HEK293 (cell line): ENCODE results near the gene ANXA4.

Source experiments
- CTCF ChIA-PET: fragments of 350-600 bp; formaldehyde crosslinking; extraction: SDS; loops from one replicate; lab custom pipeline; 2021; ENCODE audit warnings: antibody characterized with exemption; lab: Yijun Ruan, JAX
- POLR2A ChIA-PET: fragments of 300-600 bp; formaldehyde crosslinking; extraction: SDS; loops from one replicate; lab custom pipeline; 2020; ENCODE audit warnings: antibody characterized with exemption, inconsistent platforms; lab: Yijun Ruan, JAX
- H3K27ac ChIP-seq: fragments of 200-500 bp; sonication (Bioruptor generic); 2 replicates; pipeline ENCODE4 v1.5.1; 2014; ENCODE audit warnings: low read depth, low read length, control low read depth, inconsistent platforms; ENCODE audit errors: extremely low read depth
- H3K36me3 ChIP-seq, 2 experiments: fragments of 200-500 bp in 1 of 2; sonication (Bioruptor generic) in 1 of 2; 1 replicate in 1 of 2; 2 replicates in 1 of 2; pipeline ENCODE4 v1.5.1; 2014 to 2017; ENCODE audit warnings: inconsistent platforms in 2 of 2, low read length in 2 of 2; ENCODE audit not compliant: control insufficient read depth in 2 of 2, insufficient read depth in 1 of 2
- H3K4me1 ChIP-seq: fragments of 200-500 bp; sonication (Bioruptor generic); 2 replicates; pipeline ENCODE4 v1.5.1; 2014; ENCODE audit warnings: mild to moderate bottlenecking, low read length, inconsistent platforms; ENCODE audit not compliant: control insufficient read depth, insufficient read depth
- H3K4me3 ChIP-seq: 2 replicates; pipeline ENCODE4 v1.5.1; 2011; ENCODE audit warnings: low read depth, mild to moderate bottlenecking, control low read depth, low read length, moderate library complexity
- H3K9me3 ChIP-seq: fragments of 200-500 bp; sonication (Bioruptor generic); 2 replicates; pipeline ENCODE4 v1.5.1; 2014; ENCODE audit warnings: low read depth, low read length, inconsistent platforms; ENCODE audit not compliant: control insufficient read depth, insufficient read depth
- AEBP2 ChIP-seq: fragments of 450-650 bp; formaldehyde crosslinking; IDR thresholded peaks from 2 replicates; pipeline ENCODE4 v1.5.1; 2016; ENCODE audit warnings: missing biosample characterization, missing genetic modification characterization, borderline replicate concordance
- KLF8 ChIP-seq: fragments of 450-650 bp; formaldehyde crosslinking; IDR thresholded peaks from 2 replicates; pipeline ENCODE4 v1.5.1; 2016; ENCODE audit warnings: missing biosample characterization, missing genetic modification characterization
- MEIS1 ChIP-seq: sonication (generic); formaldehyde crosslinking; IDR thresholded peaks from 2 replicates; pipeline ENCODE4 v1.8.1; 2022; ENCODE audit warnings: missing genetic modification reagents, mild to moderate bottlenecking, borderline replicate concordance
- MYNN ChIP-seq: fragments of 450-650 bp; formaldehyde crosslinking; IDR thresholded peaks from 2 replicates; pipeline ENCODE4 v1.5.1; 2016; ENCODE audit warnings: missing biosample characterization, missing genetic modification characterization, borderline replicate concordance
- OVOL3 ChIP-seq: fragments of 450-650 bp; formaldehyde crosslinking; IDR thresholded peaks from 2 replicates; pipeline ENCODE4 v1.5.1; 2016; ENCODE audit warnings: missing biosample characterization, missing genetic modification characterization
- PATZ1 ChIP-seq: fragments of 450-650 bp; formaldehyde crosslinking; IDR thresholded peaks from 2 replicates; pipeline ENCODE4 v1.5.1; 2016; ENCODE audit warnings: missing biosample characterization, missing genetic modification characterization
- SCRT1 ChIP-seq: fragments of 450-650 bp; formaldehyde crosslinking; IDR thresholded peaks from 2 replicates; pipeline ENCODE4 v1.5.1; 2016; ENCODE audit warnings: missing biosample characterization, missing genetic modification characterization, borderline replicate concordance
- SCRT2 ChIP-seq: fragments of 450-650 bp; formaldehyde crosslinking; IDR thresholded peaks from 2 replicates; pipeline ENCODE4 v1.5.1; 2016; ENCODE audit warnings: missing biosample characterization, missing genetic modification characterization
- YY2 ChIP-seq: fragments of 450-650 bp; formaldehyde crosslinking; IDR thresholded peaks from 2 replicates; pipeline ENCODE4 v1.5.1; 2016; ENCODE audit warnings: missing biosample characterization, missing genetic modification characterization
- ZFP37 ChIP-seq: fragments of 450-650 bp; formaldehyde crosslinking; IDR thresholded peaks from 2 replicates; pipeline ENCODE4 v1.5.1; 2016; ENCODE audit warnings: missing biosample characterization, missing genetic modification characterization
- ZNF302 ChIP-seq: fragments of 450-650 bp; formaldehyde crosslinking; IDR thresholded peaks from 2 replicates; pipeline ENCODE4 v1.5.1; 2016; ENCODE audit warnings: missing biosample characterization, missing genetic modification characterization, low read depth
- ZNF449 ChIP-seq: fragments of 450-650 bp; formaldehyde crosslinking; IDR thresholded peaks from 2 replicates; pipeline ENCODE4 v1.5.1; 2017; ENCODE audit warnings: missing biosample characterization, mild to moderate bottlenecking, missing genetic modification characterization, moderate library complexity
- ZNF548 ChIP-seq: fragments of 450-650 bp; formaldehyde crosslinking; IDR thresholded peaks from 2 replicates; pipeline ENCODE4 v1.5.1; 2016; ENCODE audit warnings: missing biosample characterization, missing genetic modification characterization
- ZNF561 ChIP-seq: fragments of 450-650 bp; IDR thresholded peaks from 2 replicates; pipeline ENCODE4 v1.5.1; 2018; ENCODE audit warnings: missing biosample characterization, missing genetic modification characterization, borderline replicate concordance
- ZNF585B ChIP-seq: fragments of 450-650 bp; formaldehyde crosslinking; IDR thresholded peaks from 2 replicates; pipeline ENCODE4 v1.5.1; 2016; ENCODE audit warnings: missing biosample characterization, missing genetic modification characterization
- ZNF654 ChIP-seq: fragments of 450-650 bp; formaldehyde crosslinking; IDR thresholded peaks from 2 replicates; pipeline ENCODE4 v1.5.1; 2016; ENCODE audit warnings: low read depth, missing biosample characterization, missing genetic modification characterization
- ZNF670 ChIP-seq: fragments of 450-650 bp; formaldehyde crosslinking; IDR thresholded peaks from 2 replicates; pipeline ENCODE4 v1.5.1; 2016; ENCODE audit warnings: missing biosample characterization, missing genetic modification characterization, low read depth
- ZNF747 ChIP-seq: fragments of 450-650 bp; formaldehyde crosslinking; IDR thresholded peaks from 2 replicates; pipeline ENCODE4 v1.5.1; 2016; ENCODE audit warnings: missing biosample characterization, missing genetic modification characterization
- ZNF776 ChIP-seq: fragments of 450-650 bp; formaldehyde crosslinking; IDR thresholded peaks from 2 replicates; pipeline ENCODE4 v1.5.0; 2017; ENCODE audit warnings: missing biosample characterization, missing genetic modification characterization, borderline replicate concordance
- ZSCAN16 ChIP-seq: fragments of 450-650 bp; formaldehyde crosslinking; IDR thresholded peaks from 2 replicates; pipeline ENCODE4 v1.5.1; 2016; ENCODE audit warnings: missing biosample characterization, missing genetic modification characterization

Gene ANXA4

GRCh38 chr2:69693059-69693774 lies 48.7 kb upstream of the ANXA4 start (continued):
- TF ChIP-seq ZNF449 (no peak), ZNF776 (tag by site-specific recombination) (no peak)

- POLR2A ChIA-PET, result interaction anchor here (0.6 kb wide), 1 partner anchor 23 kb away, joined by 4 read pairs; no protein-coding TSS in a partner anchor
- CTCF ChIA-PET, result no interaction called here
- Histone ChIP-seq H3K36me3 (no peaks in the 10 kb centered on the region), H3K9me3 (no peaks in the 10 kb centered on the region), H3K4me3 (no peak overlapping the region), H3K4me1 (peaks cover 7% of the 10 kb centered on the region), H3K27ac (no peak overlapping the region)
- TF ChIP-seq ZNF654 (tag by site-specific recombination), result no peak
- no peak for TF ChIP-seq YY2
- no peak for TF ChIP-seq ZNF670 (tag by site-specific recombination)
- no peak for TF ChIP-seq ZNF561 (tag by site-specific recombination)
- no peak for TF ChIP-seq ZSCAN16 (tag by site-specific recombination)
- TF ChIP-seq ZNF747 (tag by site-specific recombination), result no peak
- TF ChIP-seq SCRT2, result no peak
- TF ChIP-seq ZNF302, result no peak
- no peak for TF ChIP-seq SCRT1 (tag by site-specific recombination)
- TF ChIP-seq MYNN, result no peak
- no peak for TF ChIP-seq KLF8
- TF ChIP-seq OVOL3 (tag by site-specific recombination), result no peak
- TF ChIP-seq ZNF585B, result no peak
- TF ChIP-seq AEBP2 (tag by site-specific recombination), result no peak
- TF ChIP-seq ZFP37, result no peak
- TF ChIP-seq MEIS1 (CRISPR knock-in tag), result no peak
- TF ChIP-seq PATZ1 (tag by site-specific recombination), result no peak
- TF ChIP-seq ZNF548, result no peak
Measured at GRCh38 chr2:69693775-69694450, 48.0 kb upstream of the ANXA4 start.
